Measurements from ENCODE around the gene DLG2.

DLG2 gene

DNA sequence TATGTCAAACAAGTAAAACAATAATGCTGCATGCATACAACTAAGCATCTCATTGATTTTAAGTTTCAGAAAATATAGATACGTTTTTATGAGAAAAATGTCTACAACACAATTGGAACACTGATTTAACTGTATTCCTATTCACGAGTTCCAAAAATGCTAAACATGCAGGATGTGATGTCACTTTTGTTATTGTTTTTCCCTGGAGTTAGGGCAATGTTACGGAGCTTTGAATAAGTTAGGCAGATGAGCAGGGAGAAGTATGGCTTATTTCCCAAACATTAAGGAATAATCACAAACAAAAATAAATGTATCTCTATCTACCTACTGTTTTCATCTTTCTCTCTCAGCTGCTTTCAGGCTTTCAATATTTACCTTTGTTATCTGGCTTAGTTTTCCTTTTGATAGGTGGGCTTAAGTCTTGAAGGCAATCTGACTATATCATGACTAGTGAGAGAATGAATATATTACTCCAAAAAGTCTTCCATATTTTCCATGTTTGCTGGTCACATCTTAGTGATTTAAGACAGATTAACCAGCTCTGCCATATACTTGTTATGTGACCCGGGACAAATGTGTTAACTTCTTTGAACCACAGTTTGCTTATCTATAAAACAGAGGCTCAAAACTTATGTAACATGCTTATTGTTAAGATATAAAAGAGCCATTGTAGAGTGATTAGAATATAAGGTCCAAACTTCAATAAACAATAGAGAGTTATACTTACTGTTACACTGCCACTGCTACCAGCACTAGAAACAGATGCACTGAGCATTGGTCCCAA is 1486.6 kb downstream of the DLG2 start:
- TF ChIP-seq, protein P1, sequence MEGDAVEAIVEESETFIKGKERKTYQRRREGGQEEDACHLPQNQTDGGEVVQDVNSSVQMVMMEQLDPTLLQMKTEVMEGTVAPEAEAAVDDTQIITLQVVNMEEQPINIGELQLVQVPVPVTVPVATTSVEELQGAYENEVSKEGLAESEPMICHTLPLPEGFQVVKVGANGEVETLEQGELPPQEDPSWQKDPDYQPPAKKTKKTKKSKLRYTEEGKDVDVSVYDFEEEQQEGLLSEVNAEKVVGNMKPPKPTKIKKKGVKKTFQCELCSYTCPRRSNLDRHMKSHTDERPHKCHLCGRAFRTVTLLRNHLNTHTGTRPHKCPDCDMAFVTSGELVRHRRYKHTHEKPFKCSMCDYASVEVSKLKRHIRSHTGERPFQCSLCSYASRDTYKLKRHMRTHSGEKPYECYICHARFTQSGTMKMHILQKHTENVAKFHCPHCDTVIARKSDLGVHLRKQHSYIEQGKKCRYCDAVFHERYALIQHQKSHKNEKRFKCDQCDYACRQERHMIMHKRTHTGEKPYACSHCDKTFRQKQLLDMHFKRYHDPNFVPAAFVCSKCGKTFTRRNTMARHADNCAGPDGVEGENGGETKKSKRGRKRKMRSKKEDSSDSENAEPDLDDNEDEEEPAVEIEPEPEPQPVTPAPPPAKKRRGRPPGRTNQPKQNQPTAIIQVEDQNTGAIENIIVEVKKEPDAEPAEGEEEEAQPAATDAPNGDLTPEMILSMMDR (conservative IDR thresholded peaks at IDR 0.05; ENCODE audit: low read depth), result no peak
- ChIA-PET CTCF (no interaction called here), POLR2A (ENCODE audit: low non-redundant PET) (no interaction called here)
- H3K27ac ChIP-seq, result no peak overlapping the region
- no peak for DNase-seq (ENCODE audit: low spot score)

DNA sequence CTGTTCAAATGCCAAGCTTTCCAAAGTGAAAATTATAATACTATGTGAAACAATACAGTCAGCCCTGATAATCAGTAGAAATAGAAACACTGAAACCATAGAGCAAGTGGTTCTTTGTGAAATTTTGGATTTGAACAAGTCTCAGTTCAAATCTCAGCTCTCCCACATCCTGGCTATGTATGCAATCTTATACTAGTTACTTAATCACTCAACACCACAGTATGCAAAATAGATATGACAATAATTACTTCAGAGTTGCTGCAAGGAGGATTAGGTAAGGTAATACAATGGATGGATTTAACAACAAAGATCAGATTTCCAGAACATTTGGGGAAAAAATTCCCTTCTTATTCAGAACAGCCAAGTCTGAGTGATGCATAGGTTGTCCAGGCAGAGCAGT is 1489.2 kb downstream of the DLG2 start:
- POLR2A ChIA-PET (ENCODE audit: low non-redundant PET), result no interaction called here
- CTCF ChIA-PET, result no interaction called here

DNA sequence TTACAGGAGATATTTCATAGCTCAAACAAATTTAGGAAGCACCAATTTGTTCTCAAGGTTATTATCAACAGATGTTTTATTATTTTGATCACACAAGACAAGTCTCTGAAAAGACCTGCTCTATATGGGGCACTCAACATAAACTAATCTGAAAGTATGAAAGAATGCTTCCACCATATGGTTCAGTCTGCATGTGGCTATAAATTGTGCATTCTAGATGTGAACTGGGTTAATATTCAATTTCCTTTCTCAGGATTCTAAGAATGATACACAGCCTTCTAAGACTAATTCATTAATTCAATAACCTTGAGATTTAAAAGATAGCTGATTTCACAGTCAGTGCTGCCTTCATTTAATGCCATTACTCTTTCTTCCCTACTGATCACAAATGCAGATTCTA is 1489.6 kb downstream of the DLG2 start:
- no peak overlapping the region for H3K27ac ChIP-seq
- CTCF ChIA-PET, result interaction anchor here (0.6 kb wide), 1 partner anchor 346 kb away, joined by 3 read pairs; no protein-coding TSS in a partner anchor
- TF ChIP-seq, protein P1 (conservative IDR thresholded peaks at IDR 0.05; ENCODE audit: low read depth), result no peak
- DNase-seq (ENCODE audit: low spot score), result no peak
- POLR2A ChIA-PET (ENCODE audit: low non-redundant PET), result no interaction called here

More for the DNA sequence above, 1489.2 kb downstream of the DLG2 start:
- H3K27ac ChIP-seq, result no peak overlapping the region
- TF ChIP-seq, protein P1 (conservative IDR thresholded peaks at IDR 0.05; ENCODE audit: low read depth), result no peak
- no peak for DNase-seq (ENCODE audit: low spot score)

DNA sequence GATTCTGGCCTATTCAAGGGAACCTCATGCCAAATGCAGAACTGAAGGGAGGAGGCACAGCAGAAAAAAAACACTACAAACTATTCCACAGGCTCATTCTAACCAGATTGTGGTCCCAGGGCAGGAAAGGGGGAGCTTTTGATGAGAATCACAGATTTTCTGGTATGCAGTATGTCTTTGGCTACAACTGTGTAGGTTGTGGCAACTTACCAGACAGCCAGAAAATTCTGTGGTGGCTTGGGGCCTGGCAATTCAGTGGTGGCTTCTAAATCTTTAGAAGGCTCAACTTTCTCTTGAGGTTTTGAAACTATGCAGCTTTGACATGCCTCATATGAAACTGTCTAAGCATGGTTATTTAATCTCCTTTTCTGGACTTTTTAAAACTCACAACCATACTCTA is 1490.2 kb downstream of the DLG2 start:
- ChIA-PET CTCF (interaction anchor here (0.6 kb wide), 1 partner anchor 347 kb away, joined by 3 read pairs; no protein-coding TSS in a partner anchor), POLR2A (ENCODE audit: low non-redundant PET) (no interaction called here)
- no peak for DNase-seq (ENCODE audit: low spot score)
- TF ChIP-seq, protein P1 (conservative IDR thresholded peaks at IDR 0.05; ENCODE audit: low read depth), result no peak
- H3K27ac ChIP-seq, result no peak overlapping the region

DNA sequence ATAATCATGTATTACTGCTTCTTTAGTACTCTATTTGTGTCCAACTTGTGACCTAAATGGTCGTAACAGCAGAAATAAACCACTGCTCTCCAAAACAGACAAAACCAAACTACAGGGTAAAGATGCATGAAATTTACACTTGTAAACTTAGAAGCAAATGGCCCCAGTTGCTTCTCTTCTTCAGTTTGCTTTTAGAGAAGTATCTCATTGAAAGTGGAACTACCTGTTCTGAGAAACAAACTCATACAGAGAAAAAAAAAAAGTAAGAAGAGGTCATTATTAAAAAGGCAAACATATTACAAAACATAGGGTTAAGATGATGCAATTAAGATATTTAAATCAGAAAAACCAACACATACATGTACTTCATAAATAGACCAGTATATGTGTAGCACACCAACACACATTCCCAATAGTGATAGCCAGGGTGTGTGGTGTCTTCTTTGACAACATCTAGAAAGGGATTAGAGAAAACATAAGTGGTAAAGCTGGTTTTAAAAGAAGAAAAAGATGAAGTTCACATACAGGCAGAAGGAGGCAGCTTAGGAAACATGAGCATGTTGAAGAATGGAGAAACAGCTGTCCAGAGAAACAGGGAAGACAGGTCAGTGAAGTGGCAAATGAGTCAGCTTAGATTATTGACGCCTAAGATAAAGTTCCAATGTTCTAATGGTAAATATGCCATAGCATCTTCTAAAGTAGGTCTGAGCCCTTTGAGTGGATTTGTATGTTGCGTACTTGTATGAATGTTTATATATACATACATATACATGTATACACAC is 1496.3 kb downstream of the DLG2 start:
- H3K27ac ChIP-seq, result no peak overlapping the region
- TF ChIP-seq, protein P1 (conservative IDR thresholded peaks at IDR 0.05; ENCODE audit: low read depth), result no peak
- ChIA-PET CTCF (interaction anchor here (0.6 kb wide), 1 partner anchor 43 kb away, joined by 3 read pairs; no protein-coding TSS in a partner anchor), POLR2A (ENCODE audit: low non-redundant PET) (no interaction called here)
- DNase-seq (ENCODE audit: low spot score), result no peak

DNA sequence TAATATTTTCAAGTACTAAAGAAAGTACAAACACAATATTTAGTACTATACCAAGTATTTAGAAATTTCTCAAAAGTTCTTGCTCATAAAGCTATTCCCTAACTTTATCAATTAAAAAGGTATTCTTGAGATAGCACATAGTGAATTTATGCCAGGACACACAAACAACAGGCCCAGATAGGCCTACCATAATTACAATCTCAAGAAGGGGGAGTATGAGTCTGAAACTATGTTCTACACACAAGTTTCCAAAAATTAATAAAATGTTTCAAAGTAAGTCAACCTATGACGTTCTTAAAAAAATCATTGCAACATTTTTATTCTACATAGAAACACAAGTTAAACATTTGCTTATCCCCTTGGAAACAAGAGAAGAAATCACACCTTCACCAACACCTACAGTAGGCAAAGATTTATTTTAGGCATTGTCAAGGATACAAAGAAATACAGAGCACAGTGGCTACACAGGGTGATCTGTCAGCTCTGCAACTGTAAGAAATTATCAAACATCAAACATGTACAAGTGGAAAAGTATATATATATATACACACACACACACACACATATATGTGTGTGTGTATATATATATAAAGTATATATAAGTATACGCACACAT is 1497.1 kb downstream of the DLG2 start:
- POLR2A ChIA-PET (ENCODE audit: low non-redundant PET), result no interaction called here

More for the DNA sequence above, 1497.1 kb downstream of the DLG2 start:
- CTCF ChIA-PET, result no interaction called here
- TF ChIP-seq, protein P1 (conservative IDR thresholded peaks at IDR 0.05; ENCODE audit: low read depth), result no peak
- no peak overlapping the region for H3K27ac ChIP-seq
- no peak for DNase-seq (ENCODE audit: low spot score)
